Fibroblast of villous mesenchyme (primary cell): ENCODE measurements around the gene EIF5. TPM values are rescaled to one million over a fixed set of nuclear protein-coding genes. Genes with fewer than 3 reads are reported as not detected.

ENCODE experiments used
- DNase-seq: peaks from one replicate; pipeline ENCODE4 v3.0.0-alpha.2; 2010; ENCODE audit warnings: low read depth
- H3K4me3 ChIP-seq: 2 replicates; pipeline ENCODE4 v1.5.1; 2011; ENCODE audit warnings: low read depth, mild to moderate bottlenecking, low read length
- CTCF ChIP-seq: IDR thresholded peaks from 2 replicates; pipeline ENCODE4 v1.5.1; 2012; ENCODE audit warnings: low read depth, mild to moderate bottlenecking, low read length; ENCODE audit not compliant: insufficient read depth
- total RNA-seq: library from RNA; depleted of rRNA; stranded (reverse); fragments of >200 nt; gene quantifications from 2 replicates; pipeline ENCODE4 v1.2.3, GENCODE V29; 2012

The EIF5 gene
- total RNA-seq, 1 donor = 122 TPM

- H3K4me3 ChIP-seq = no peak overlapping the region
- TF ChIP-seq CTCF = no peak
- DNase-seq = peak; percentile 86
Measured at GRCh38 chr14:103315351-103315911, 18.6 kb upstream of the EIF5 start.

- no peak overlapping the region for H3K4me3 ChIP-seq
- TF ChIP-seq CTCF = no peak
- DNase-seq = no peak
Measured at GRCh38 chr14:103315941-103316340, 18.1 kb upstream of the EIF5 start.

GRCh38 chr14:103316721-103317121 is 17.3 kb upstream of the EIF5 start:
- no peak overlapping the region for H3K4me3 ChIP-seq
- TF ChIP-seq CTCF = no peak
- no peak for DNase-seq

- DNase-seq = no peak
- no peak for TF ChIP-seq CTCF
- no peak overlapping the region for H3K4me3 ChIP-seq
Measured at GRCh38 chr14:103317251-103317650, 16.8 kb upstream of the EIF5 start.

- TF ChIP-seq CTCF = no peak
- no peak overlapping the region for H3K4me3 ChIP-seq
- DNase-seq = no peak
Measured at GRCh38 chr14:103317976-103318580, 16.0 kb upstream of the EIF5 start.

GRCh38 chr14:103318750-103319419 is 15.2 kb upstream of the EIF5 start:
- no peak overlapping the region for H3K4me3 ChIP-seq
- no peak for DNase-seq
- TF ChIP-seq CTCF = no peak
